Measurements from ENCODE around the gene TACC3.

The TACC3 gene

GRCh38 chr4:1793940-1794808 is 72.9 kb downstream of the TACC3 start:
- no peak overlapping the region for H3K27ac Mint-ChIP-seq
- peaks cover 77% of the 10 kb centered on the region for H3K27me3 Mint-ChIP-seq
- CTCF ChIA-PET, result interaction anchor here (1.1 kb wide), 1 partner anchor 49 kb away, joined by 3 read pairs; no protein-coding TSS in a partner anchor
- no peak for DNase-seq
- no peaks in the 10 kb centered on the region for H3K9me3 Mint-ChIP-seq
- no peaks in the 10 kb centered on the region for H3K36me3 Mint-ChIP-seq
- peaks cover 2% of the 10 kb centered on the region for H3K4me1 Mint-ChIP-seq
- no peak overlapping the region for H3K4me3 Mint-ChIP-seq
